GM19099 (cell line): ENCODE results near the gene MUL1.

Source experiments
- POLR2A ChIP-seq: IDR thresholded peaks from 3 replicates; pipeline ENCODE4 v1.6.1; 2011; ENCODE audit warnings: low read depth; ENCODE audit not compliant: insufficient read length; ENCODE audit errors: extremely low read depth

MUL1 gene

GRCh38 chr1:20530901-20531300, 22.9 kb upstream of the MUL1 start:
- no peak for TF ChIP-seq POLR2A

- no peak for TF ChIP-seq POLR2A
Measured at GRCh38 chr1:20530306-20530705, 22.4 kb upstream of the MUL1 start.

- no peak for TF ChIP-seq POLR2A
Measured at GRCh38 chr1:20528221-20528620, 20.3 kb upstream of the MUL1 start.

- no peak for TF ChIP-seq POLR2A
Measured at GRCh38 chr1:20526267-20526666, 18.3 kb upstream of the MUL1 start.

DNA sequence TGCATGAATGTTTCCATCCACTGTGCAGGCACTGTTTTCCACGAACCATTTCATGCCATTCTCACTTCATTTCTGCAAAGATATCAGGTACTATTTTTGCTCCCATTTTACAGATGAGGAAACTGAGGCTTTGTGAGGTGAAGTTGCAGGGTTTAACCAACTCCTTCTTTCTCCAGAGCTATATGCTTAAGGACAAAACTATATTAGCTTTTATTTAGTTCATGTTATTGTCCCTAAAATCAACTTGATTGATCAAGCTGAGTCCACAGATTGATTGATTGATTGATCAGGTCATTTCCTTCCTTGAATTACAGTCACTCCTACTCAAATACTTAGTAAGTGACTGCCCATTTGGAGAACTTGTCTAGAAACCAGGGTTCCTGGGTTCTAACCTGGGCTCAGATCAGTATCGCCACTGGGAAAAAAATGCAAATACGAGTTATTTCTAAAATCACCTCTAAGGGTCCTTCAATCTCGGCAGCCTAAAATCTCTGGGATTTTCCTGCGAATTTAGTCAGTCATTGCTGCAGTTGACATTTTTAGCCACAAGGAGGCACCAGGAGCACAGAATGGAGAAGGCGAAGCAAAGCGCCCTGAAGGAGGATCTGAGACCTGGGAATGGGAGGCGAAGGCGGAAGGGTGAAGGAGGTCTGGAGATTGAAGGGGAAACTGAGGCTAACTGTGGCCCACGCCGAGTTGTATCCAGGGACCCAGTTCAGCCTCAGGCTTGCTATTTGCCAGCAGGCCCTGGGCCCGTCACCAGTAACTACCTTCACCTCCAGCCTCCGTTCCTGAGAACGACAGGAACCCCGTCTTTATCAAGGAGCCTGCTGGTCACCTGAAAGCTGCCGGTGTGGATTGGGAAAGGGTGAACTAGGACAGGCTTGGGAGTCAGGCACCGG, 14.3 kb upstream of the MUL1 start:
- no peak for TF ChIP-seq POLR2A

DNA sequence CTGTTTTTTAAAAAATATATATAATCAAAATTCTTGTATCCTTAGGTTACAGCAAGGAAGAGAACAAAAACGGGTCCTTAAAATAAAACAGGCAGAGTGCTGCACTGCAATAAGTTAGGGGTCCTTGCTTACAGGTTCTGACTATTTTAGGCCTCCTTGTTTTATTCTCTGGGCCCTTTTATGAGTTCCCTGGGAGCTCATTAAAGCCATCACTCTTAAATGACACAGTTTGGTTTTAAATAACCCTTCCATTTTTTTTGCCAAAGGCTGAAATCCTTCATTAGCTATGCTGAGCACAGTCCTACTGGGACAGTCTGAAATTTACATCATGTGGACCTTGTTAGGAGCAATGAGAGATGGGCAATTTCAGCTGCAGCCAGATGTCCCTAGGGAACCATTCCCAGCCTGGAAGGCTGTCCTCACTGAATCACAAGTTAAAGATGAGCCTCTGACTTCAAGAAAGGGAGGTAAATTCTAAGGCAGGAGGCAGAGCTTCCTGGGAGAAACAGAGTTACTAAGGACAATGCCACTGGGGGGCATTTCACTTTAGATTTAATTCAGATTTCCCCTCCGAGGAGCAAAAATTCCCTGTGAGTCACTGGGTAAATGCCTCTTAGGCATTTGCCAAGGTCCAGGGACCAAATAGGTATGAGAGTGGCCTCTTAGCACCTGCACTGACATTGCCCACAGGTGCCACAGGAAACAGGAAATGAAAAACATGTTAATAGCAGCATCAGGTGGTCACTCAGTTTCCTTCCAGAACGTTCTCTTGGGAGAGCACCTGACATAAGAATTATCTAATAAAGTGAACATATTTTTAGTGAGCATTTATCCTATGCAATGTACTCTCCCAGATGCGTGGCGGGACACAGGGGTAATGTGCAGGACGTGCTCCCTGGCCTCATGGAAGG, 3.8 kb upstream of the MUL1 start:
- no peak for TF ChIP-seq POLR2A

- TF ChIP-seq POLR2A = no peak
Measured at GRCh38 chr1:20508411-20508771, 440 bp upstream of the MUL1 start.

- no peak for TF ChIP-seq POLR2A
Measured at GRCh38 chr1:20507248-20507563, 745 bp downstream of the MUL1 start.

DNA sequence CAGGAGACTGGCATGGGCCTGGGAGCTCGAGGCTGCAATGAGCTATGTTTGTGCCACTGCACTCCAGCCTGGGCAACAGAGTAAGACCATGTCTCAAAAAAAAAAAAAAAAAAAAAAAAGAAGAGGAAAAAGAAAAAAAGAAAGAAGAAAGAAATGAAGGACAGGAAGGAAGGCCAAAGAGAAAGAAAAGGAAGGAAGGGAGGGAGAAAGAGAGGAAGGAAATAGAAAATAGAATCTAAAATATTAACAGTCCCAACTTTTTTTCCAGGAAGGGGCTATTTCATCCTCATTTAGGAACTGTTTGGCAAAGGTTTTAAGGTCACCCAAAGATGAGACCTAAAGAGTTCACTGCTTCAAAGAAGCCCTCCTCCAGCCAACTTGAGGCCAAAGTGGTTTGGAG, 2.5 kb downstream of the MUL1 start:
- TF ChIP-seq POLR2A = no peak

GRCh38 chr1:20500716-20501115, 7.2 kb downstream of the MUL1 start:
- TF ChIP-seq POLR2A = no peak

DNA sequence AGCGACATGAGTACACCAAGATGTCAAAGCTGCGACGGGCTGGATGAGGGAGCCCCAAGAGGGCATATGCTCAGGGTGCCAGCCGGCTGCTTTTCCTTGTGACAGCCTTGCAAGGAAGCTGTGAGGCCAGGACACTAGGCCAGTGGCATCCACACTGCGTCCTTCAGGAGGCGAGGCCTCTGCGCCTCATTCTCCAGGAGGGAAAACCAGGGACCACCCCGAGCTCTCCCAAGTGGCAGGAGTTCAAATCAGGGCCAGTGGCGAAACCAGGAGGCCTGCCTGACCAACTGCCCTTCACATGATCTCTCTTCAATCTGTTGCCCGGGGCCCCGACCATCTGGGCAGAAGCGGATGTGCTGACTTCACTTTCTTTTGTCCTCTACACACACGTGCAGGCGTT, 8.2 kb downstream of the MUL1 start:
- TF ChIP-seq POLR2A = no peak

GRCh38 chr1:20499105-20499504, 8.8 kb downstream of the MUL1 start:
- TF ChIP-seq POLR2A = no peak

GRCh38 chr1:20498116-20498515, 9.8 kb downstream of the MUL1 start:
- no peak for TF ChIP-seq POLR2A

DNA sequence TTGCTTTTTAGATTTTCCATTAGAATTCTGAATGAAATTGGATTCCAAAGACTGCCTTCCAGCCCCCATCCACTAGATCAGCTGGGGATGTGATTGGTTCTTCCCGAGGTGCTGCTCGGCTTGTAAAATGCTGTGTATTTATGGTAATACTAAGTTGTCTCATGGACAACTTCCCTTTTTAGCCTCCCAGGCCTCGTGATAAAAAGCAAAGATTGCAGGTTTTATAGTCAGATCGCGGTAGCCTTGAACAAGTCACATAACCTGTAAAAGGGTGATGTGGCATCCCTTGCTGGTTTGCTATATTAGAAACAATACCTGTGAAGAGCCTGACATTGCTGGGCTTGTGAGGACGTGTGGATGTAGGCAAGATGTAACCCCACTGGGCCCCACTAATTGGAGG, 10.4 kb downstream of the MUL1 start:
- no peak for TF ChIP-seq POLR2A

DNA sequence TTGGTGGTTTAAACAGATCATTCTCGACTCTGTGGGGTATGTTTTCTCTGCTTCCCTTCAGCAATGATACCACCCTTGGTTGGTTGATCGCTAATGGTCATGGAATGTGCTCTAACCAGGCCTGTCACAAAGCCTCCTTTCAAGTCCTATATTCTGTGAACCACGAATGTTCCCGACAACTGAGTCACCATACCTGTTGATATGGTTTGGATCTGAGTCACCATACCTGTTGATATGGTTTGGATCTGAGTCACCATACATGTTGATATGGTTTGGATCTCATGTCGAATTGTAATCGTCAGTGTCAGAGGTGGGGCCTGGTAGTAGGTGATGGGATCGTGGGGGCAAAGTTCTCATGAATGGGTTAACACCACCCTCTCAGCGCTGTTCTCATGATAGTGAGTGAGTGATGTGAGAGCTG, 11.7 kb downstream of the MUL1 start:
- no peak for TF ChIP-seq POLR2A

DNA sequence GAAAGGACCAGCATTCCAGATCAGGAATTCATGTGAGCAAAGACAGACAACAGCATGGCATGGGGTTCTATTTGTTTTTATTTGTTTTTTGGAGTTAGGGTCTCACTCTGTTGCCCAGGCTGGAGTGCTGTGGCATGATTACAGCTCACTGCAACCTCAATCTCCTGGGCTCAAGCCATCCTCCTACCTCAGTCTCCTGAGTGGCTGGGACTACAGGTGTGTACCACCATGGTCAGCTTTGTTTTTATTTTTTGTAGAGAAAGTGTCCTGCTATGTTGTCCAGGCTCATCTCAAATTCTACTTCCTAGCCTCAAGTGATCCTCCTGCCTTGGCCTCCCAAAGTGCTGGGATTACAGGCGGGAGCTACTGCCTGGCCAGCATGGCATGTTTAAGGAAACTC, 12.3 kb downstream of the MUL1 start:
- no peak for TF ChIP-seq POLR2A
